Activated naive CD4-positive, alpha-beta T cell treated with anti-CD3 and anti-CD28 coated beads, Interleukin-2, amount 50 U/mL, for 72 hours (primary cell): ENCODE data around the gene TRIP10. TPM values are rescaled to one million over a fixed set of nuclear protein-coding genes. Genes with fewer than 3 reads are reported as not detected.

ENCODE experiments used
- ATAC-seq, 2 donors: fragments of 150-1000 bp; cut with Tn5 transposase; 2 replicates each; pipeline ENCODE4 v1.10.0; 2021; ENCODE audit warnings: mild to moderate bottlenecking in 2 of 2, moderate library complexity in 2 of 2
- DNase-seq, 2 donors: peaks; one replicate each; pipeline ENCODE4 v3.0.0; 2021 to 2022; ENCODE audit warnings: low spot score in 2 of 2
- H3K27ac Mint-ChIP-seq, 2 donors: one replicate each; pipeline ENCODE4 v1.8.0; 2022; ENCODE audit warnings: mild to moderate bottlenecking in 2 of 2, mixed read lengths in 2 of 2
- H3K36me3 Mint-ChIP-seq, 2 donors: one replicate each; pipeline ENCODE4 v1.8.0; 2022; ENCODE audit warnings: mixed read lengths in 2 of 2
- H3K9me3 Mint-ChIP-seq, 2 donors: one replicate each; pipeline ENCODE4 v1.8.0; 2022; ENCODE audit warnings: mixed read lengths in 2 of 2
- total RNA-seq, 2 donors: library from RNA; stranded (reverse); gene quantifications; one replicate each; pipeline ENCODE4 v1.2.3, GENCODE V29; 2022

Gene TRIP10
- total RNA-seq, 2 donors from 2014 or later = 47.1 to 109 TPM

DNA sequence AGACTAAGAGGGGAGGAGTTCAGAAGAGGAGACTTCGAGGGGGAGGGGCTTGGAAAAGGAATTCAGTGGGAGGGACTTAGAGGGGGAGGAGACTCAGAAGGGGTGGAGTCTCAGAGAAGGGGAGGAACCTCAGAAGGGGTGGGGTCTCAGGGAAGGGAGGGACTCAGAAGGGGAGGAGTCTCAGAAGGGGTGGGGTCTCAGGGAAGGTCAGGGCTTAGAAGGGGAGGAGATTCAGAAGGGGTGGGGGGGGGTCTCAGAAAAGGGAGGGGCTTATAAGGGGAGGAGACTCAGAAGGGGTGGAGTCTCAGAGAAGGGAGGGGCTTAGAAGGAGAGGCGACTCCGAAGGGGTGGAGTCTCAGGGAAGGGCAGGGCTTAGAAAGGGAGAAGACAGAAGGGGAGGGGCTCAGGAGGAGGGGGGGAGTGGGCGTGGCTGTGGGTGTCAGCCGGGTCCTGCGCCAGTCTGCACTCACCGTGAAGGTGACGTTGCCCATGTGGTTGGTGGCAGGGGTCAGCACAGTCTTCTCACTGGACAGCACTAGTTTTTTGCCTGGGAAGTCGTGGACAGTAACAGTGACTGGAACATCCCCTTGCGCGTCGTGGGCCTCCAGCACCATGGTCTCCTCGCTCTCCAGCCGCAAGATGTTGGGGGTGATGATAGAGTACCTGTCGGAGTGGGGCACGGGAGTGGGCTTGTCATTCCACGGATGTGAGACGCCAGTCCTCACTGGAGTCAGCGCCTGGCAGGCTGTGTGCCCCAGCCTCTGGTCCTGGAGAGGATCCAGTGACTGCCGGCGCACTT is 20.5 kb upstream of the TRIP10 start:
- ATAC-seq (peak; percentile 30 to 71), DNase-seq (peak in 1 of 2 donors; percentile 27)
- Mint-ChIP-seq H3K27ac (no peak overlapping the region), H3K9me3 (peaks cover 5 to 9% of the 10 kb centered on the region in 2 donors), H3K36me3 (peaks cover 0 to 7% of the 10 kb centered on the region in 2 donors)

DNA sequence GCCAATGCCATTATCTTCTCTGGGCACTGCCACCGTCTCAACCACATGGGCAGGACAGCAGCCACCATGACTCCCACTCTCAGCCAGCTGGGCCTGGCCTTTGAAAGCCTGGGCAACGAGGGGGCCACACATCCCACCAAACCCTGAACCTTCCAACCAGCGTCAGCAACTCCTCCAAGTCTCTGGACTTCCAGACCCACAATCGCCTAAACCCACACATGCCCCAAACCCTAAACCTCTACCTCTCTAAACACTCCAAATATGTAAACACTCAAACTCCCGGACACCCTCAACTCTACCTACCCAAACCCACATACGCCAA is 20.0 kb upstream of the TRIP10 start:
- ATAC-seq (no peak), DNase-seq (no peak)
- peaks cover 5 to 9% of the 10 kb centered on the region in 2 donors for H3K9me3 Mint-ChIP-seq
- H3K36me3 Mint-ChIP-seq = peaks cover 0 to 7% of the 10 kb centered on the region in 2 donors
- H3K27ac Mint-ChIP-seq = no peak overlapping the region

DNA sequence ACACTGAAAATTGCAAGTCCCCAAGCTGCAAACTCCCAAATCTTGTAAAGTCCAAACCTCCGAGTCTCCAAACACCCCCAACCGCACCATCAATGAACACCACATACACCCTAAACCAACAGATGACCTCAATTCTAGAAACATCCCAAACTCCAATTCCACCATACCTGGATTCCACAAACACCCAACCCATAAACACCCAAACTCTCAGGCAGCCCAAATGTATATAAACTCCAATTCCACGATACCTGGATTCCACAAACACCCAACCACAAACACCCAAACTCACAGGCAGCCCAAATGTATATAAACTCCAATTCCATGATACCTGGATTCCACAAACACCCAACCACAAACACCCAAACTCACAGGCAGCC is 19.5 kb upstream of the TRIP10 start:
- peaks cover 0 to 7% of the 10 kb centered on the region in 2 donors for H3K36me3 Mint-ChIP-seq
- no peak for DNase-seq
- H3K9me3 Mint-ChIP-seq = peaks cover 5 to 9% of the 10 kb centered on the region in 2 donors
- no peak for ATAC-seq
- no peak overlapping the region for H3K27ac Mint-ChIP-seq

DNA sequence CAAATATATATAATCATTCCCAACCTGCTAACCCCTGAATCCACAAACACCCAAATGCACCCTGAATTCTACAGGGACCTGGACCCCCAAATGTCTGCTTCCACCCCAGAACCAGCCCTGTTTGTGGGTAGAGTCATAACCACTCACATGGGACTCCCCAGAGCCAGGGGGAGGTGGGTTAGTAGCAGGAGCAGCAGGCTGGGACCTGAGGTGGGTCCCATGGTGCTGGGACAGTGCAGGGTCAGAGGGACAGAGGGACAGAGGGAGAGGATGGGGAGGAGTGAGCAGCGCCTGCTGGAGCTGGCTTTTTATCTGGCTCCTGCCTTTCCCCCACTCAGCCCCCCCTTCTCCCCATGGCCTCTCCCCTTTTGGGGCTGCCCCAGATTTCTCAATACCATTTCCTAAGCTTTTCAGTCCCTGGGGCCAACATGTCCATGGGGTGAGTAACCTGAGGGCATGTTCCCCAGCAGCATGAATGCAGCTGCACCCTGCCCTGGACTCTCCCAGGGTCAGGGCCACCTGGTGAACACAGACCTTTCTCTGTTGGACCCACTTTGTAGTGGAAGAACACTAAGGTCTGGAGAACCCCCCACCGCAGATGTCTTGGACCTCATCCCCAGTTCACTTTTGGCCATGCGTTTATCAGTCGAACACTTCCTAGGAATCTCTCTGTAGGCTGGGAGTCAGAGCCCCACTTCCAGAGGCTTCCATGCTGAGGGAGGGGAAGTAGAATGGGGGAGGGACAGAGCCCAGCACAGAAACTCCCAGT is 18.9 kb upstream of the TRIP10 start, which contains the start of gene C3:
Gene C3 (minus strand): TSS at position 282 of the 769 bp plus-strand sequence. CDS start 61 bp downstream, at position 221.
- Mint-ChIP-seq H3K9me3 (peaks cover 5 to 9% of the 10 kb centered on the region in 2 donors), H3K27ac (no peak within 1 kb of the TSS), H3K36me3 (peaks cover 0 to 7% of the 10 kb centered on the region in 2 donors)
- DNase-seq = no peak
- peak in 1 of 2 donors; percentile 21 for ATAC-seq

DNA sequence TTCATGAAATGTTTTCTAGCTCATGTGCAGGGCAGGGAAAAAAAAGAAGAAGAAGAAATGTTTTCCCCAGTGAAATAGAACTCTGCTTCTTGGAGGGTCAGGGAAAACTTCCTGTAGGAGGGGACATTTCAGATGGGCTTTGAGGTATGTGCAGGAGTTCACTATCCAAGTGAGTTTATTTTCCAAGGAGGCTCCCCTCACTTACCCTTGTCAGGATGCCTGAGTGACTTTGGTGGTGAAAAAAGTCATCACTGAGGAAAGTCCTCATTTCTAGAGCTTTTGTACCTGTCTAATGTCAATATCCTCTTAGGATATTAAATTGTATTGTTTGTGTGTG is 18.4 kb upstream of the TRIP10 start:
- H3K36me3 Mint-ChIP-seq = peaks cover 0 to 7% of the 10 kb centered on the region in 2 donors
- ATAC-seq = no peak
- H3K9me3 Mint-ChIP-seq = peaks cover 5 to 9% of the 10 kb centered on the region in 2 donors
- no peak overlapping the region for H3K27ac Mint-ChIP-seq
- DNase-seq = no peak

DNA sequence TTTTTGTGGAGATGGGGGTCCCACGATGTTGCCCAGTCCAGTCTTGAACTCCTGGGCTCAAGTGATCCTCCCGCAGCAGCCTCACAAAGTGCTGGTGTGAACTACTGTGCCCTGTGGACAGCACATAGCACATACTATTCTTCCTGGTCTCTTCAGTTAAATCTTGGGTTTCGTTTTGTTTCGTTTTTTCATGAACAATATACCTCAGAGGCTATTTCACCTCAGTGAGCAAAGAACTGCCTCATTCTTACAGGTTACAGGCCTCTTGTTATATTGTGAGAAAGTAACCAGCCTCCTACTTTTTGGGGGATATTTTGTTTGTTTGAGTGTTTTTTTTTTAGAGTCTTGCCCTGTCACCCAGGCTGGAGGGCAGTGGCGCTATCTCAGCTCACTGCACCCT is 17.7 kb upstream of the TRIP10 start:
- no peak for DNase-seq
- peaks cover 5 to 9% of the 10 kb centered on the region in 2 donors for H3K9me3 Mint-ChIP-seq
- no peak for ATAC-seq
- no peak overlapping the region for H3K27ac Mint-ChIP-seq
- peaks cover 0 to 7% of the 10 kb centered on the region in 2 donors for H3K36me3 Mint-ChIP-seq

DNA sequence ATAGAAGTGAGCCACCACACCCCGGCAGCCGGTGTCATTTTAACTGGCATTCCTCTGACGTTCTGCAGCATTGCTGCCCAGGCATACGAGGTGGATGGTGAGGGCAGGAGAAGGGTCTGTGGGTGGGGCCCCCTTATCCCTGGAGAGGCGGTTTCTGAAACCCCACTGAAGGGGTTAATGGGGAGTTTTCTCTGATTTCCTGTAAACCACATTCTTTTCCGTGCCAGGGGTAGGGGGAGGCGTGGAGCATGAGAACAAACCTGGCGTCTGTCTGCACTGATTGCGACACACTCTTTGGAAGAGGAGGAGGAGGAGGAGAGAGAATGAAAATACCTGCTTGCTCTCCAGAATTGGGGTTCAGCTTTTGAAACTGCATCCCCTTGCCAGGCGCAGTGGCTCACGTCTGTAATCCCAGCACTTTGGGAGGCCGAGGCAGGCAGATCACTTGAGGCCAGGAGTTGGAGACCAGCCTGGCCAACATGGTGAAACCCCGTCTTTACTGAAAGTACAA is 16.3 kb upstream of the TRIP10 start:
- no peak for ATAC-seq
- Mint-ChIP-seq H3K9me3 (no peaks in the 10 kb centered on the region), H3K36me3 (no peaks in the 10 kb centered on the region), H3K27ac (no peak overlapping the region)
- DNase-seq = no peak

DNA sequence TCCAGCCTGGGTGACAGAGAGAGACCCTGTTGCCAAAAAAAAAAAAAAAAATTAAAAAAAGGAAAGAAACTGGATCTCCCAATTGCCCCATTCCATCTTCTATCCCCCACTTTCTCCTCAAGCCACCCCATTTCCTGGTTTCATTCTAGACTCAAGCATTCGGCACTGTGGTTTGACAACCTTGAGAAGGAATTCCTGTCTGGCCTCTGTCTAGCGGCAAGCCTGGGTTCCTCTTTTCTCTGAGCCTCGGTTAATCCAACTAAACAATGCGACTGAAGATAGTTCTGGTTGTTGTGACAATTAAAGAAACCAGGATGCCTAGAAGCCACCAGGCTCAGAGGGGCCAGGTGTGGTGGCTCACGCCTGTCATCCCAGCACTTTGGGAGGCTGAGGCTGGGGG is 15.7 kb upstream of the TRIP10 start:
- no peak for DNase-seq
- no peaks in the 10 kb centered on the region for H3K36me3 Mint-ChIP-seq
- peak overlapping the region in 1 of 2 donors; percentile 94 for H3K27ac Mint-ChIP-seq
- no peaks in the 10 kb centered on the region for H3K9me3 Mint-ChIP-seq
- no peak for ATAC-seq

DNA sequence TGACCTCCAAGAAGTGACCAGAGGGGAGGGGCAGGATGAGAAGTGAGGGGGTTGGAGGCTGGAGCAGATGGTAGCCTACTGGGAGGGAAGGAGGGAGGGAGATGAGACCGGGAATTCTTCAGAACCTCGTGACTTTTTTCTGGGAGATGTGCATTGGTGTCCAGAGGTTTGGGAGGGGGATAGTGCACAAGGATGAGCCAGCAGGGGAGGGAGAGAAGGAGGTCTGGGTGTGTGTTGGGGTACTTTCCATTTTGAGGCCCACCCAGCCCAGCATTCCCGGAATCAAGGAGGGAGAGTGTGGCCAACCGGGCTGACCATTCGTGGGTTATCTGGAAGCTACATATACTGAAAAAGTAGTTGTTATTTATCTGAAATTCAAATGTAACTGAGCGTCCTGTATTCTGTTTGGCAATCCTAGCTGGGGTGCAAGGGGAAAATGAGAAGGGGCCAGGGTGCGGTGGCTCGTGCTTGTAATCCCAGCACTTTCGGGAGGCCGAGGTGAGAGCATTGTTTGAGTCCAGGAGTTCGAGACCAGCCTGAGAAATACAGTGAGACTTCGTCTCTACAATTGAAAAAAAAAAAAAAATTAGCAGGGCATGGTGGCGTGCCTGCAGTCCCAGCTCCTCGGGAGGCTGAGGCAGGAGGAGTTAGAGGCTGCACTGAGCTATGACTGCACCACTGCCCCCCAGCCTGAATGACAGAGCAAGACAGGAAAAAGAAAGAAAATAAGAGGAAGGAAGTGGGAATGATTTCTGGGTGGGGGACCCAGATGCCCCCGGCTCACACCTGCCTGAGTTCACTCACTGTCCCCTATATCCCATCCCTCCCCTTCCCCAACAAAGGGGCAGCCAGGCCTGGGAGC is 14.6 kb upstream of the TRIP10 start:
- Mint-ChIP-seq H3K27ac (no peak overlapping the region), H3K9me3 (no peaks in the 10 kb centered on the region), H3K36me3 (no peaks in the 10 kb centered on the region)
- DNase-seq = no peak
- no peak for ATAC-seq

DNA sequence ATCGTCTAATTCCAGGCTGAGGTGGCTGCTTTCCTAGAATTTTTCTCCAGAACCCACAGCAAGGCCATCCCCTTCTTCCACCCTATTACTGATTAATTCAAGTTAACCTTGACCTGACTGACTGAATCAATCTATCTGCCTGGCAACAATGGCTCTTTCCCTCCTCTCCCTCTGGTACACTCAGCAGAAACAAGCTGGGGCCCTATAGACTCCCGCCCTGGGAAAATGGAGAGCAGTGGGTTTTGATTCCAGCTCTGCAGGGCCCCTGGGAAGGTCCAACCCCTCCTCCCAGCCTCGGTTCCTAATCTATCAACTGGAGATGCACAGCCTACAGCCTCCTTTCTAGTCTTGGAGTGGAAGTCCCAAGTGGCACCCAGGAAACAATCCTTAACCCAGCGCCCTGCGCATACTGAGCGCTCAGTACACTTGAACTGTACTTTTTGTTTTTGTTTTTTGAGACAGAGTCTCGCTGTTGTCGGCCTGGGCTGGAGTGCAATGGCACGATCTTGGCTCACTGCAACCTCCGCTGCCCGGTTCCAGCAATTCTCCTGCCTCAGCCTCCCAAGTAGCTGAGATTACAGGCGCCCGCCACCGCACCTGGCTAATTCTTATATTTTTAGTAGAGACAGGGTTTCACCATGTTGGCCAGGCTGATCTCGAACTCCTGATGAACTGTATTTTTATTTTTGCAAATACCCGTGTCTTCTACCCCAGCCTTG is 13.8 kb upstream of the TRIP10 start:
- ATAC-seq = no peak
- H3K36me3 Mint-ChIP-seq = no peaks in the 10 kb centered on the region
- H3K9me3 Mint-ChIP-seq = no peaks in the 10 kb centered on the region
- DNase-seq = no peak
- peak overlapping the region in 1 of 2 donors; percentile 52 for H3K27ac Mint-ChIP-seq

DNA sequence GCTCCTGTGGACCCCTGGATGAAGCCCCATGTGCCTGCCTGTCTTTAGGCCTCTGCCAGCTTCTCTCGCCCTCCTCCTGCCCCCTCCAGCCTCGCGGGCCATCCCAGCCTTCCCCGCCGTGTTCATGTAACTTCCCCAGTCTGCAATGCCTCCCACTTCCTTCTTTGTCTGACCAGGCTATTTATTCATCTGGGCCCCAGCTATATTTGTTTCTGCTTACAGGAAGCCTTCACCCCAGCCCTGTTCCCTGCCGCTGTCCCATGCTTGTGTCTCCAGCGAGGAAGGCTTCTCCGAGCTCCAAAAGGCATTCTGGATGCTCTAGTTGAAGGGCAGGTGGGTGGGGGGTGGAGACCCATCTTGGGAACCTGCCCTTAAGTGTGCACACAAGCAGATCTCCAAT is 11.1 kb upstream of the TRIP10 start:
- DNase-seq = no peak
- H3K9me3 Mint-ChIP-seq = no peaks in the 10 kb centered on the region
- ATAC-seq = no peak
- no peak overlapping the region for H3K27ac Mint-ChIP-seq
- no peaks in the 10 kb centered on the region for H3K36me3 Mint-ChIP-seq

DNA sequence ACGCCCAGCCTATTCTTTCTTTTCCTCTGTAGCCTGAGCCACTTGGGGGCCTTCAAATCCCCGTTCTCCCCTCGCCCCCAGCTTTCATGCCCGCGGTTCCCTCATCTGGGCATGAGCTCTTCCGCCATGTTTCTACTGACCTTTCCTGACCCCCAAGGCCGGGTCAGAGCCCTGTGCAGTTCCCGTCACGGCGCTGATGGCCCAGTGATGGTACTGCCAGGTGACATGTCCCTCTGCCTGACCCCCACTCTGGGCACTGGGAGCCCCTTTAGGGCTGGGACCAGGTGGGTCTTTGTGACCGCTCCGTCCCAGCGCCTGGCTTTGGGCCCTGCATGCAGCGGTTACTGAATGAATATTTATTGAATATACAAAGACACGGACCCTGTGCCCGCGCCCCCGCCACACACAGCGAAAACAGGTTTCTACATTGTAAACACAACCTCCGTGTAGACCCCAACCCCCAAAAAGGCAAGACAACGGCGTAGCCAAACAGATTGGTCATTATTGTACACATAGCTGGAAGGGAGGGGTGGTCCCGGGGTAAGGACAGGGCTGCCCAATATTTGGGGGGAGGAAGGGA is 9.8 kb upstream of the TRIP10 start:
- Mint-ChIP-seq H3K36me3 (no peaks in the 10 kb centered on the region), H3K9me3 (no peaks in the 10 kb centered on the region), H3K27ac (no peak overlapping the region)
- ATAC-seq (no peak), DNase-seq (no peak)

DNA sequence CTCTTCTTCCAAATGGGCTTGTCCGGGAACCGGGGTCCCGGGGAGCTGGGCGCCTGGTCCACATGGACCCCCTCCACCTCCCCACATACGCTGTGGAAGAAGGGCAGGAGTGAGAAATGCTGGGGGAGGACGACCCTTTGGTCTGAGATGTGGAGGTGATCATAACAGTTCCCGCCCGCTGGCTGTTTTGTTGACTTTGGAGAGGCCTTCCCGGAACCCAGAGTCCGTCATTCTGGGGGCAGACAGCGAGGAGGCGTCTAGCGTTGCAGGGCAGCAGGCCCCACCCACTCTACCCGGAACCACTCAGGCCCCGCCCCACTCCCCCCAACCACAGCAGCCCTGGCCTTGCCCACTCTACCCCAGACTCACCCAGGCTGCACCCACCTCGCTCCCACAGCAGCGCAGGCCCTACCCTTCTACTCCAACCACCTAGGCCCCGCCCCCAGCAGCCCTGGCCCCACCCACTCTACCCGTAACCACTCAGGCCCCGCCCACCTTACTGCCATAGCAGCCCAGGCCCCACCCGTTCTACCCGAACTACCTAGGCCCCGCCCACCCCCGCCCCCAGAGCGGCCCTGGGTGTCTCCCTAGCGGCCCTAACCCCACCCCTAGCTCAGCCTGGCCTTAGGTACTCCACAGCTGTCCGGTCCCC is 9.2 kb upstream of the TRIP10 start:
- ATAC-seq (peak; percentile 43 to 46), DNase-seq (peak in 1 of 2 donors; percentile 32)
- Mint-ChIP-seq H3K9me3 (no peaks in the 10 kb centered on the region), H3K36me3 (no peaks in the 10 kb centered on the region), H3K27ac (no peak overlapping the region)

DNA sequence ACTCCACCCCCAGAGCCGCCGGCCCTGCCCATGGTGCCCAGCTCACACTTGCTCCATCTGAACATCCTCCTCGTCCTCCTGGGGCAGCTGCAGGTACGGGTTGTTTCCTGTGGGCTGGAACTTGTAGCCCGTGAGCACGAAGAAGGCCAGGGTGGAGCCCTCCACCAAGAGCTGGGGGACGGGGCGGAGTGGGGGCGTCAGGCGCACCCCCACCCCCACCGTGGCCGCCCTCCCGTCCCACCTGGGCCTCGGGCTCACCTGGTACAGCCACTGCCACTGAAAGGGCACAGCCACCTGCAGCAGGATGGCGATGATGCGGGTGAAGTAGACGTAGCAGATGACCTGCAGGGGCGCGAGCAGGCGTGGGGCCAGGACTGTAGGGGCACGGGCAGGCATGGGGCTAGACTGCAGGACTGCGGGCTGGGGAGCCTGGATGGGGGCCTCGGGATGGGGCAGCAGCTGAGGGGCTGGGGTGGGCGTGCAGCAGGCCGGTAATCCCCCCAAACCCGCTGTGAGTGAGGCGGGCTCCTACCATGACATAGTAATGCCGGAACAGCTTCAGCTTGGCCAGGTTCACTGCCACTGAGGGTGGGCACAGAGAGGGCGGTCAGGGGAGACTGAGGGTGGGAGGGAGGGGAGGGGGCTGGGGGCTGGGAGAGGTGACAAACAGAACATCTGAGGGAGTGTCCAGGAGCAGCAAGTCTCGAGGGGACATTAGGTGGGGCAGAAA is 8.4 kb upstream of the TRIP10 start:
- peaks cover 0 to 2% of the 10 kb centered on the region in 2 donors for H3K36me3 Mint-ChIP-seq
- no peaks in the 10 kb centered on the region for H3K9me3 Mint-ChIP-seq
- no peak overlapping the region for H3K27ac Mint-ChIP-seq
- DNase-seq = no peak
- ATAC-seq = no peak

DNA sequence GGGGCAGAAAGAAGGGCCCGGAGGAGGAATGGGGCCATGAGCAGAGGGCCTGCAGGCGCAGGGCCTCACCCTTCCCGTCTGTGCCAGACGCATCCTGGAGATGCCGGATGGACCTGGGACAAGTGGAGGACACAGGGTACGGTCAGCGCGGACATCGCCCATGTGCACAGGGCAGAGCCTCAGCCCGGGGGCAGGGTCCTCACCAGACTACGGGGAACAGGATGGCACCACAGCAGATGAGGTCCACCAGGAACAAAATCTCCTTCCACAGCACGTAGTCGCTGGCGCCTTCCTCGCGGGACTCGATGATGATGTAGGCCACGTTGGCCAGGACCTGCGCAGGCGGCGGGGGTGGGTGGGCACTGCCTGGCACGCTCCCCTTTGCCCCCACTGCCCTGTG is 7.7 kb upstream of the TRIP10 start:
- Mint-ChIP-seq H3K36me3 (peaks cover 0 to 5% of the 10 kb centered on the region in 2 donors), H3K9me3 (no peaks in the 10 kb centered on the region), H3K27ac (no peak overlapping the region)
- ATAC-seq (no peak), DNase-seq (no peak)
